Lung microvascular endothelial cell (primary cell): Measurements from ENCODE around the gene NIF3L1. TPM values are rescaled to one million over a fixed set of nuclear protein-coding genes. Genes with fewer than 3 reads are reported as not detected.

Experiments used
- total RNA-seq: library from RNA; depleted of rRNA; stranded (reverse); fragments of >200 nt; gene quantifications from 2 replicates; pipeline ENCODE4 v1.2.1, GENCODE V29; 2014

NIF3L1 gene
- total RNA-seq, 1 donor from 2014 or later, result 12.9 TPM

Other genes with a start within 250 kb of the NIF3L1 start
- gene BZW1, start 77.5 kb upstream of the NIF3L1 start, total RNA-seq, result 392 and 474 TPM in 2 replicates
- 46.9 and 87.5 TPM in 2 replicates for gene CLK1, start 24.7 kb upstream of the NIF3L1 start, total RNA-seq
- gene PPIL3, start 294 bp upstream of the NIF3L1 start, total RNA-seq, result 19.2 and 21.0 TPM in 2 replicates
- gene ORC2, start 74.3 kb downstream of the NIF3L1 start, total RNA-seq, result 13.9 and 16.9 TPM in 2 replicates
- gene HYCC2, start 182.3 kb downstream of the NIF3L1 start, total RNA-seq, result 6.3 and 8.5 TPM in 2 replicates
- gene NDUFB3, start 182.6 kb downstream of the NIF3L1 start, total RNA-seq, result 85.3 and 92.0 TPM in 2 replicates
- gene CFLAR, start 226.8 kb downstream of the NIF3L1 start, total RNA-seq, result 79.1 and 101 TPM in 2 replicates